Kidney epithelial cell (primary cell): Measurements from ENCODE around the gene CCDC85C. TPM values are rescaled to one million over a fixed set of nuclear protein-coding genes. Genes with fewer than 3 reads are reported as not detected.

Source experiments
- DNase-seq: peaks from one replicate; pipeline ENCODE4 v3.0.0-alpha.2; 2010; ENCODE audit warnings: low read depth
- H3K27me3 ChIP-seq: 2 replicates; pipeline ENCODE4 v1.6.0; 2011; ENCODE audit warnings: low read length; ENCODE audit not compliant: control insufficient read depth, insufficient read depth
- H3K36me3 ChIP-seq: 2 replicates; pipeline ENCODE4 v1.5.1; 2011; ENCODE audit warnings: low read length; ENCODE audit not compliant: control insufficient read depth, insufficient read depth
- H3K4me3 ChIP-seq: 2 replicates; pipeline ENCODE4 v1.5.1; 2011; ENCODE audit warnings: low read depth, mild to moderate bottlenecking, control low read depth, low read length
- CTCF ChIP-seq: IDR thresholded peaks from 2 replicates; pipeline ENCODE4 v1.5.1; 2011; ENCODE audit warnings: mild to moderate bottlenecking, moderate library complexity, low read length, control low read depth, inconsistent platforms; ENCODE audit not compliant: insufficient read depth, poor library complexity, severe bottlenecking
- total RNA-seq: library from RNA; depleted of rRNA; stranded (reverse); fragments of >200 nt; gene quantifications from 2 replicates; pipeline ENCODE4 v1.2.3, GENCODE V29; 2015

CCDC85C gene
- total RNA-seq, 1 donor from 2014 or later, result 32.4 TPM

- no peak for TF ChIP-seq CTCF
- H3K27me3 ChIP-seq, result no peaks in the 10 kb centered on the region
- H3K4me3 ChIP-seq, result no peak overlapping the region
- no peaks in the 10 kb centered on the region for H3K36me3 ChIP-seq
- DNase-seq, result no peak
Measured at GRCh38 chr14:99552572-99553216, 51.3 kb downstream of the CCDC85C start.

- H3K36me3 ChIP-seq, result no peaks in the 10 kb centered on the region
- H3K4me3 ChIP-seq, result no peak overlapping the region
- no peak for TF ChIP-seq CTCF
- DNase-seq, result no peak
- H3K27me3 ChIP-seq, result no peaks in the 10 kb centered on the region
Measured at GRCh38 chr14:99552021-99552553, 51.9 kb downstream of the CCDC85C start.

- no peak for TF ChIP-seq CTCF
- H3K36me3 ChIP-seq, result no peaks in the 10 kb centered on the region
- H3K27me3 ChIP-seq, result no peaks in the 10 kb centered on the region
- no peak overlapping the region for H3K4me3 ChIP-seq
- DNase-seq, result no peak
Measured at GRCh38 chr14:99551034-99551922, 52.7 kb downstream of the CCDC85C start.

- no peak for DNase-seq
- Histone ChIP-seq H3K4me3 (no peak overlapping the region), H3K36me3 (no peaks in the 10 kb centered on the region), H3K27me3 (no peaks in the 10 kb centered on the region)
- TF ChIP-seq CTCF, result no peak
Measured at GRCh38 chr14:99550387-99550992, 53.5 kb downstream of the CCDC85C start.

GRCh38 chr14:99549684-99550083 lies 54.3 kb downstream of the CCDC85C start:
- Histone ChIP-seq H3K27me3 (no peaks in the 10 kb centered on the region), H3K4me3 (no peak overlapping the region)
- TF ChIP-seq CTCF, result no peak

More at GRCh38 chr14:99549684-99550083, 54.3 kb downstream of the CCDC85C start:
- DNase-seq, result no peak
- H3K36me3 ChIP-seq, result no peaks in the 10 kb centered on the region
